Esophagus muscularis mucosa (tissue), 3 donors: ENCODE measurements around the gene FPR2.

ENCODE experiments used
- CTCF ChIP-seq, 3 experiments: fragments of 200-600 bp in 2 of 3; fragments of 450-650 bp in 1 of 3; sonication (generic) in 2 of 3; IDR thresholded peaks; one replicate each; pipeline ENCODE4 v1.5.1; 2017 to 2019; ENCODE audit warnings: antibody characterized with exemption in 3 of 3, mild to moderate bottlenecking in 2 of 3, moderate library complexity in 1 of 3
- POLR2A ChIP-seq: fragments of 450-650 bp; IDR thresholded peaks from one replicate; pipeline ENCODE4 v1.6.1; 2017; ENCODE audit warnings: antibody characterized with exemption, moderate library complexity, mild to moderate bottlenecking, low read depth
- POLR2AphosphoS5 ChIP-seq, 2 donors: sonication (generic); formaldehyde crosslinking; IDR thresholded peaks; one replicate each; pipeline ENCODE4 v1.6.1; 2017; ENCODE audit warnings: antibody characterized with exemption in 2 of 2

- no peak for TF ChIP-seq CTCF (IDR thresholded peaks at IDR 0.05)
- TF ChIP-seq POLR2AphosphoS5 (IDR thresholded peaks at IDR 0.05) = no peak
- TF ChIP-seq POLR2A = no peak
Observed at GRCh38 chr19:51803967-51804366, 43.0 kb downstream of the FPR2 start.
